ENCODE data around the gene LRTM2. TPM values are rescaled to one million over a fixed set of nuclear protein-coding genes. Genes with fewer than 3 reads are reported as not detected.

The LRTM2 gene
- total RNA-seq, 1 experiment from 2014 or later: not detected

DNA sequence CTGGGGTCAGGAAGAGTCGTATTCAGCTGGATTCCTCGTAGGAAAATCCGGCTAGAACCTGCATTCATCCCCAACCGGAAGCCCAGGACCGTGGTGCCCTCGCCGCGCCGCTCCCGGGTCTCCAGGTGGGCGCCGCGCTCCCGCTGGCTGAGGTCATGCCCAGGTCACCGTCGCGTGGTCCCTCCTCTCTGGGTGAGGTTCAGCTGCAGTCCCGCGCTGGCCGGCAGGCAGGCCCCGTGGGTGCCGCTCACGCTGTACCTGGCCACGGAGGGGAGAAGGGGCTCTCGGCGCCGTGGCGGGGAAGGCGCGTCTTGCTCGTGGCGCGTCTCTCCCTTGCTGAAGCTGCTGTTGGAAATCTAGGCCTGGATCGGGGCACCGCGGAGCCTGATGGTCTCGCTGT lies 44.5 kb downstream of the LRTM2 start:
- no peak for DNase-seq (ENCODE audit: low spot score)

DNA sequence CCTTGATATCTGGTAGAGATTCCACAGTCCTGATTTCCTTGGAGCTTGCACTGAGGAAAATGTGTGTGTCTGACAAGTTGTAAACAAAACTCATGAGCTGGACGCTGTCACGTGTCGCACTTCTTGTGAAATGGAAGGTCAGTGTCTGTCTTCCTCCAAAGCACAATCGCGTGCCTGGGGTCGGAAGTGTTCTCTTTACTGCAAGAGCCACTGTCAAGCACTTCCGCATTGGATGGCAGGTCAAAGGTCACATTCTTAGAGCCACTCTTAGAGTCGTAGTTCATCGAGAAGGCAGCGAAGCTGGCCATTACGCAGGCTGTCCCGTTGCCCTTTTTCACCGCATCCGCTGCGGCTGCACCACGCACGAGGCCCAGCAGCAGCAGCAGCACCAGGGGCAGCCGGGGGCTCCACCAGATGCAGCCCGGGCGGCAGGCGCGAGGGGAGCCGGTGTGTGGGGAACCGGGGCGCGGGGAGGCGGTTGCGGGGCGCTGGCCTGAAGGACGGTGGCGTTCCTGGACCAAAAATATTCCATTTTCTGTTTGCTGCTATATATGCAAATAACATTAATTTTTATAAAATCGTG lies 45.0 kb downstream of the LRTM2 start:
- DNase-seq (ENCODE audit: low spot score): no peak

DNA sequence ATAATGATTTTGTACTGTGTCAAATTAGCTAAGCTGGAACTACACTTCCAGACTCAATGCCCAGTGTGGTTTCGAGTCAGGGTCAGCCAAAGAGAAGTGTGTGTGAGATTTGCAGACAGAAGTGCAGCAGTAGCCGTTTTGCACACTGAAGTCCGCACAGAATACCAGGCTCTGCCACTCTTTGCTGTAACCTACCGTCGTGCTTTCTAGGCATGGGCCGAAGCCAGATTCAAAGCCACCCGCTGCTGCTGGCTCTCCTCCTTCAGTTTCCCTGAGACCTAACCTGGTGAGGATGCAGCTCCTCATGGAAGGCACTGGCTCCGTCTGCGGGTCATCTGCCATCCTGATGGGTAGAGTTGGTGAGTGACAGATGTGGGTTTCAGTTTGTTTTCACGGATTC lies 48.8 kb downstream of the LRTM2 start:
- DNase-seq (ENCODE audit: low spot score): no peak

DNA sequence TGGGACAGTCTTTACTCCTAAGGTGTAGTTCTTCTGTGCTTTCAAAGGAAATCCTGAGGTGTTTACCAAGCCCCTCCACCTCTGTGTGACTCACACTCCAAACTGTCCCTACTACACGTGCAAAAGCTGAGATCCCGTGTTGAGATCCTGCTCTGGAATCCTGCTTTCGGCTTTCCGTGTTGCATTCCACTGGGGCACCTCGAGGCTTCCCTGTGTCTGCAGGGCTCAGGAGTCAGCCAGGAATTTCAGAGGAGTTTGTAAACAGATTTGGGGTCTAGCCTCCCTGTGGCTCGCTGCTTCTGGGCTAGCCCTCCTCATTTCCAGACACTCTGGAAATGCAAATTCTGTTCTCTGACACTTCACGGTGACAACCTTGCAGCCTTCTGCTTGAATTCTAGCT lies 49.7 kb downstream of the LRTM2 start:
- no peak for DNase-seq (ENCODE audit: low spot score)

DNA sequence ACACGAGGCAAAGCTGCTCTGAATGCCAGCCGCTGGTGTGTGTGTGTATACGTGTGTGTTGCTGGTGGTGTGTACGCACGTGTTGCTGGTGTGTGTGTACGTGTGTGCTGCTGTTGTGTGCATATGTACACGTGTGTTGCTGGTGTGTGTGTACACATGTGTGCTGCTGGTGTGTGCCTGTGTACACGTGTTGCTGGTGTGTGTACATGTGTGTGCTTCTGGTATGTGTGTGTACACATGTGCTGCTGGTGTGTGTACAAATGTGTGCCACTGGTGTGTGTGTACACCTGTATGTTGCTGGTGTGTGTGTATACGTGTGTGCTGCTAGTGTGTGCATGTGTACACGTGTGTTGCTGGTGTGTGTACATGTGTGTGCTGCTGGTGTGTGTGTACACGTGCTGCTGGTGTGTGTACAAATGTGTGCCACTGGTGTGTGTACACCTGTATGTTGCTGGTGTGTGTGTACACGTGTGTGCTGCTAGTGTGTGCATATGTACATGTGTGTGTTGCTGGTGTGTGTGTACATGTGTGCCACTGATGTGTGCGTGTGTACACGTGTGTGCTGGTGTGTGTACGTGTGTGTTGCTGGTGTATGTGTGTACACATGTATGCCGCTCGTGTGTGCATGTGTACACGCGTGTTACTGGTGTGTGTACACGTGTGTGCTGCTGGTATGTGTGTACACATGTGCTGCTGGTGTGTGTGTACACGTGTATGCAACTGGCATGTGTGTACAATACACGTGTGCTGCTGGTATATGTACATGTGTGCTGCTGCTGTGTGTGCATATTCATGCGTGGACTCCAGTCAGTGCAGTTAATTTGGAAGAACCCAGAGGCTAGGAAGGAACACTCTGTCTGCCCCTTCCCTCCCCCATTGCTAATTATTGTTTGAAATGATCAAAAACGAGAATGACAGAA lies 50.9 kb downstream of the LRTM2 start:
- no peak for DNase-seq (ENCODE audit: low spot score)

DNA sequence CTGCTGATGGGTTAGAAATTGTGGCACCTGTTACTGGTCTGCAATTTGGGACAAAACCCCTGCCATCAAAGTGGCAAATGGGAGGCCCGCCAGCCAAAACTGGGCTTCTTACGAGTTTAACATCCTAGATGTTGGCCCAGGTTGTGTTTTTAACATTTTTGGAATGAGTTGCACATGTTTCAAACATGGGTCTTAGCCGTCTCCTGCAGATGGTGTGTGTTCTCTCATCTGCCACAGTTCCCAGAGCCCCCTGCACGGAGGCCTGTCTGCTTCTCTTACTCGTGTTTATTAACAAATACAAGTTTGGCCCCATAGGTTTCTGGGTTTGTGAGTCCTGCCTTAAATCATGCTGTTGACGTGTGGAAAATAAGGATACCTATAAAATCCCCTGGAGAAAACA lies 51.6 kb downstream of the LRTM2 start:
- DNase-seq (ENCODE audit: low spot score): no peak

DNA sequence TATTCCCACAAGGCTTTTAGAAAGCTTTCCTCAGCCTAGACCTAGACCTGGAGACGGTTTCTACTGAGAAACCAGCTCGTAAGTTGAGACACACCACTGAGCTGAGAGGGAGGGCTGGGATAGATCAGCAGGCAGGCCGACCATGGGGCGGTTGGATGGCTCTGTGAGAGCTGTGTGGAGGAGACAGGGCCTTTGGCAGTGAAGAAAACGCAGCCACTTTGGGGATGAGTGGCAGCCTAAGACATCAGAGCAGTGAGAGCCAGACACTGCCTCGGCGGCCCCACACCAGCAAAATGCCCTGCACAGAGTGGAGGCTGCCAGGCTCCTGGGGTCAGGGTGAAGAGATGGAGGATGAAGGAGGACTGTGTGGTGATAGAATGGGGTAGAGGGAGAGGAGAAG lies 52.1 kb downstream of the LRTM2 start:
- DNase-seq (ENCODE audit: low spot score): no peak

DNA sequence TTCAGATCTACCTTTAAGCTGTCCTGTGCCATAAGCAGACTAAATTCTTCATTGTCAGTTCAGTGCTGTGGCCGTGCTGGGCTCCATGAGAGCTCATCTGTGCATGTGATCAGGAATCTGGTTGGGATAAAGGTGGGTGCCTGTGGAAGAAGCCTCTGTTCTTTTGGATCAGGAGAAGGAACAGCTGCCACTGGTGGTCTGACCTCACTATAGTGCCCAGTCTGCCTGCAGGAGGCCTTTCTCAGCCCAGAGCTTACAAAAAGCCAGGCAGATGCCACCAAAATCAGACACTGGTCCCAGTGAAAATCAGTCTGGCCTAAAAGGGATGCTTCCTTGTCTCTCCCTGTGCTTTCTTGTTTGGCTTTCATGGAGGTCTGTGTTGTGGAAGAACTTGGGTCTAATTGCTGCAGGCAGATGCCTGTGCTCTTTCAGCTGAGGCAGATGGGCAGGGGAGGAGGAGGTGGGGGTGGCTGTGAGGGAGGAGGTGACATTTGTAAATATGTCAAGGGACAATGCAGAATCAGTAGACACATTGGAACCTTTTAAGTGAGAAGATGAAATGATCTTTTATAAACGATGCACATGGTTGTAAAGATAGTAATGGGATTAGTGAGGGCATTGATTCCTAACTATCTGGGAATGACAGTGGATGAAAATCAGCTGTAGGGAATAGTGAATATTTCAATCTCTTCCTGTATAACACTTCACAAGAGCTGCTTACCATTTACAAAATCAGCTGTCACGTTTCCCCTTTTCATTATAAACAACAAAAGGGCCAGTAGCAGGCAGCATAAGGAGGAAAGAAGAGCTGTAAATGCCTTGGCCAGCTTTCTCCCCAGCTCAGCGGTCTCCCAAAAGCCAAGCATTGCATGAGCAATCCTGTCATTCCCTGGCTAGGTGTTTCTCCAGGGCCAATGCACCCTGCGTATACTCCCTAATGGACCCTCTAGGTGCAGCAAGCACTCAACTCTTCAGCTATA lies 53.5 kb downstream of the LRTM2 start:
- DNase-seq (ENCODE audit: low spot score): no peak

DNA sequence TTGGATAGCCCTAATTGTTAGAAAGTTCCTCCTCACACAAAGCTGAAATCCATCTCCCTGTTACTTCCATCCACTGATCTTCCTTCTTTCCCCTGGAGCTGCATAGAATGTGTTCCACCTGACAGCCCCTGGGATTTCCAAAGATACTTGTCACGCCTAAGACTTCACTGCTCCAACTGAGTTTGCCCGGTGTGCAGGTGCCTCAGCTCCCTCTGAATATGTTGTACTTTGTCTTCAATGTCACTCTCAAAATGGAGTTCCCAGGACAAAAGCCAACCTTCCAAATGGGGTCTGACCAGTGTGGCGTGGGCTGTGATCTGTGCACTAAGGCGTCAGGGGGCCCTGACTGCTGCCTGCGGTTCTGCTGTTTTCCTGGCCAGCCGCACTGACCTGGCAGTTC lies 55.2 kb downstream of the LRTM2 start:
- DNase-seq (ENCODE audit: low spot score): no peak

DNA sequence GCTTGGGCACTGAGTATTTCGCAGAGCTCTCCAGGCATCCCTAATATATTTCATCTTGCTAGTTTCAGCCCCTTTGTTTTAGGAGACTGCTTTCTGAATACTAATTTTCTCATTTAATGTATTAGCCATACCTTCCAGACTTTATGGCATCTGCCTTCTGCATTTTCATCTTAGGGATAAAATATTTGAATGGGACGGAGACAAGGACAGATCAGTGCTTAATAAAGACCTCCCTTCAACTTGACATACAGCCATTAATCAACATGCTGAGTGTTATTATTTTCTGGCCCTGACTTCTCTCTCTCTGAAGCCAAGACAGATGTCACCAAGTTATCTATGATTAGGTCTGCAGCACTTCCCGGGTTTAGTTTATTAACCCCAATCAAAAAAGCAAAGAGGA lies 55.7 kb downstream of the LRTM2 start:
- DNase-seq (ENCODE audit: low spot score): no peak

DNA sequence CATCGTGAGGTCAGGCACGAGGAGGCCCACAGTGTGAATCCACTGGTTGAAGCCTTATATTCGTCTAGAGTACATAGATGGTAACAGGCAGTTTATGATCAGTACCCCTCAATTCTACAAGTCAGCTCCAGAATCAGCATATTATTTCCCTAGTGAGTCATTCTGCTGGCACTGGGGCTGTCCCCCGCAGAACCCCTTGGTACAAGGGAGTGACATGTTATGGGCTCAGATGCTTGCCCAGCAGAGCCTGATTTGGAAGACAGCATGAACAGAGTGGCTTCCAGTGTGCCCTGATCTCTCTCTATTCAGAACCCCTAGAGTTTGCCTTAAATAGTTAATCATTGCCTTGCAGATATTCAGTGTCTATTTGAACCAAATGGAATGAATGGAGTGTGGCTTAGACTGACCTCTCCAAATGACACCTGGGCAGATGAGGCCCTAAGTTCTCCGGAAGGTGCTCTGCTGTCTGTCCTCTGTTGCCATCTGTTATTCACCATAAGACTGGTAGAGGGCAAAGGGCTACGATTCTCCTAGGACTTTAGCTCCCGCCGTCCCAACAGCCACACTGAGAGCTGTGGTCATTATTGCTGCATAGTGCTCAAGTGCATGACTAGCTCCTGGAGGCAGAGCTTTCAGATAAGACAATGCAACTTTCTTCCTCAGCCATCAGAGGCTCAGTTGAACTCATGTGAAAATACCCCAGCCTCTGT lies 57.0 kb downstream of the LRTM2 start:
- no peak for DNase-seq (ENCODE audit: low spot score)

DNA sequence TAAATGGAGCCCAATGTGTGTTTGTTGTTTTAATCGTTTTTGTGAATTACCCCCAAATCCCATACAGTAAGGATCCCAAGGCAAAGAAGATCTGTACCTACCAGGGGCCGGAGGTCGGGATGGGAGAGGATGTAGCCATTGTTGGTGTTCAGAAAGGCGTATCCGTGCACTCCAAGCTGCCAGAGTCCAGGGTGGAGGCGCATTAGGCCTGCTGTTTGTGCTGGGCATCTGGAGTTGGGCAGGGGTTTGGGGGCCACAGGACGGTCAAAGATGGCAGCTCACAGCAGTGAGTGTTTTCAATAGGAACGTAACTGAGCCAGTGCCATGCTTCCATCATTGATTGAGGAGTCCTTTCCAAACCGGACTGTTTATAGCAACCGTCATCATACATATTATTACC lies 57.8 kb downstream of the LRTM2 start:
- no peak for DNase-seq (ENCODE audit: low spot score)

DNA sequence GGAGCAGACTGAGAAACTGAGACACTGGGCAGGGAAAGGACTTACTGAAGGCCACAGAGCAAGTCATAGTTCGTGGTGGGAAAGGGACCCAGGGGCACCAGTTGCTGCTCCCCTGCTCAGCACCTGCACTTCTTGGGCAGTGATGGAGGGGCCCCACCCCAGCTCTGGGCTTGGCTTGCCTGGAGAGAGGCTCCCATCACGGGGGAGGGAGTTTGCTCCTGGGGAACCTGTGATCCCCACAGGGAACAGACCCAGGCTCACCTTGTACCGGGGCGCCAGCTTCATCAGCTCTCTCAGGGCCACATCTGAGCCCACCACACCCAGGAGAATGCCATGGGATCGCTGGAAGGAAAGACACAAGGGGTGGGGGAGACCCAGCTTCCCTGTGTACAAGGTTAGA lies 58.3 kb downstream of the LRTM2 start:
- no peak for DNase-seq (ENCODE audit: low spot score)

DNA sequence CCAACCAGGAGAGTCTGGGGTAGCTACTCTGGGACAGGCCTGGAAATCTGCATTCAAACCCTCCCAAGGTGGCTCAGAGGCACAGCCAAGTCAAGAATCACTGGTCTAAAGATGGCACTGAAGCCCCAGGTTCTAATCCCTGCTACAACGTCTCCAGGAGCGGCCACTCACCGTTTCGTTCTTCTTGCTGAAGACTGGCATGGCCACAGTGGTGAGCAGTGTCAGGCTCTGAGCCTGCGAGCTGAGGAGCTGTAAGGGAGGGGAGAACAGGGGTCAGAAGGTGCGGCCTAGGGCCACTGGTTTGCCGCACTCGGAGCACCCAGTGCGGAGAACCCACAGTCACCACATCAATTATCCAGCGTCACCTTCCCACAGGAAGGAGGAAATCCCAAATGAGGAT lies 59.3 kb downstream of the LRTM2 start:
- DNase-seq (ENCODE audit: low spot score): no peak

DNA sequence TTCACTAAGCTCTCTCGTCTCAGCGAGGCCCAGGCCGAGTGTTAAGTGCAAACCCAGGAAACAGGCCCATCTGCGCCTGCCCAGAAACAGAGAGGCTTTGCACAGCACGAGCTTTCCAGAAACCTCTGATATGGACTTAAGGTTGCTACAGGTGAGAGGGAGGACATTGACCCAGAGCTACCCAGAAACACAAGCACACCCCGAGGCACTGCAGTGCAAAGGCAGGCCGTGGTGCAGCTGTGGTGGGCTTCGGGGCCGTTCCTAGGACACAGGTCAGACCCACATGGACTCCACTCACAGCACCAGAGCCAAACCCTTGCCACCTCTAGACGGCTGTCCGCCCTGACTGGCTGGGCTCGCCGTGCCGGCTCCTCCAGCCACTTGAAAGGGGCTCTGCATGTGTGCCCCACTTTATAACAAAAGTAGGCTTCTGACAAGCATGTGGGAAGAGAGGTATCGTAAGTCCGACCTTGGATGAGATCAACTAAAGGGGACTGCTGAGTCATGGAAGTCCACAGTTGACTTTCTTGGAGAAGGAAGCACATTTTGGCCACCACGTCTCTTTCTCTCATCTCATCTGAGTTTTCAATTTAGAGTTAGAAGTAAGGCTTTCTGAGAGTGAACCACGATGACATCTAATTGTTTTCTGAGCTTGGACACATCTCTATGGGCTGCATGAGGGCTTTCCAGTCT lies 59.9 kb downstream of the LRTM2 start:
- peak; percentile 3 for DNase-seq (ENCODE audit: low spot score)

DNA sequence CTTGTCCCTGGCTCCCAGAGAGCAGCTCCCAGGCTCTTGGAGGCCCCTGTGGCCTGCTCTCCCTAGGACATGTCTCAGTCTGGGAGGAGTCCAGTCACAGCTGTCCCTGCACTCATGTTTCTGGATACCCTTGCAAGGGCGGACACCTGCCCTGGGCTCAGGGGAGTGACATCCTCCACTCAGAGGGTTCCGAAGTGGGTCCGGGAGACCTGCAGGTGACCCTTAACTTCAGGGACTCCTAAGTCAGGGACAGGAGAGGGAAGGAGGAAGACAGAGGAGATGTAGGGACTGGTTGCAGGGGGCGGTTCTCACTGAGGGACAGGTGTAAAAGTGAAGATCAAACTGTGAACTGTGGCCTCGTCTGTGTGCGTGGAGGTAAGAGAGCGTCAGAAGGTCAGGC lies 60.5 kb downstream of the LRTM2 start:
- DNase-seq (ENCODE audit: low spot score): no peak

DNA sequence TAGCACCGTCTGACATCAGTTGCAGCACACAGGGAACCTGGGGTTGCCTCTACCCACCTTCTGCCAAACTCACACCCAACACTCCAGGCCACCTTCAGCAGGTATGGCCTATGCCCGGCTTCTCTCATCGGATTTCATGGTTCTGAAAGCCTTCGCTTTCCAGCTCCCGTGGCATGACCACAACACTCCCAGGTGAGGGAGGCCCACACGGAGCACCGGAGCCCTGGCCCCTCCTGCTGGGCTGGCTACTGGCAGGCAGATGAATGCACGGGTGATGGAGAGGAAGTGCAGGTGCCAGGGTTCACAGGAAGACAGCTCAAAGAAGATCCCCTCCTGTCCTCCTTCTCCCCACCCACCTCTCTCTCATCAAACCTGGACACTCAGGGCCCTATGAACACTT lies 60.9 kb downstream of the LRTM2 start:
- peak; percentile 2 for DNase-seq (ENCODE audit: low spot score)

DNA sequence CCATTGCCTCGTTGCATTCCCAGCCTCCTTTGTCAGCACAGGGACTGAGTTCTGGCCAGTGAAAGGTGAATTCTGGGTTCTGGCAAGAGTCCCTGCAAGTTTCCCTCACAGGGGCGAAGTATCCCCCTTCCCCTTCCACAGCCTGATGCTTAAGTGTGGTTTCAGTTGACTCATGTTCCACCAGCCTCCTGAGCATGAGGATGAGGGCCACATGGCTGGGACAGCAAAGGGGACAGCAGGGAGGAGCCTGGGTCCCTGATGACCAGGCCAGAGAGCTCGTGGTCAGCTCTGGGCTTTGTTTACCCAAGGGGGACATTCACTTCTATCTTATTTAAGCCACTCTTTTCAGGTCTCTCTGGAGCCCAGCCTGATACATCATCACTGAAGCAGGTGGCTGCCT lies 61.6 kb downstream of the LRTM2 start:
- DNase-seq (ENCODE audit: low spot score): no peak

DNA sequence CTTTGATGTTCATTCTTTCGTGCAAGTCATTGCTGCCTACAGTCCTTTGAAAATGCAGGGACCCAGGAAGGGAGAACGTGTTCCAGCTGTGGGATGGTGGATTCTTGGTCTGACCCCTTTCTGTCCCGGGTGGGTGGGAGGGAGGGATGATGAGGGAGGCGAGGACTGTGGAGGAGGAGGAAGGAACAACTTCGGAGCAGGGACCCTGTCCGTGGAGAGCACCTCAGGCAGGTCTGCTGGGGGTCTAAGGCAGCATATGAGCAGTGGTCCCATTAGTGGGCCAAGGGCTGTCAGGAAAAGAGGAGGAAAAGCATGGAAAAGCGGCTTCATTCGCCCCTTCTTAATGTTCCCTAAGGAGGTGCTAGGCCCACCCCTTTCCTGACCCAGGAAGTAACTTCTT lies 62.0 kb downstream of the LRTM2 start:
- no peak for DNase-seq (ENCODE audit: low spot score)

DNA sequence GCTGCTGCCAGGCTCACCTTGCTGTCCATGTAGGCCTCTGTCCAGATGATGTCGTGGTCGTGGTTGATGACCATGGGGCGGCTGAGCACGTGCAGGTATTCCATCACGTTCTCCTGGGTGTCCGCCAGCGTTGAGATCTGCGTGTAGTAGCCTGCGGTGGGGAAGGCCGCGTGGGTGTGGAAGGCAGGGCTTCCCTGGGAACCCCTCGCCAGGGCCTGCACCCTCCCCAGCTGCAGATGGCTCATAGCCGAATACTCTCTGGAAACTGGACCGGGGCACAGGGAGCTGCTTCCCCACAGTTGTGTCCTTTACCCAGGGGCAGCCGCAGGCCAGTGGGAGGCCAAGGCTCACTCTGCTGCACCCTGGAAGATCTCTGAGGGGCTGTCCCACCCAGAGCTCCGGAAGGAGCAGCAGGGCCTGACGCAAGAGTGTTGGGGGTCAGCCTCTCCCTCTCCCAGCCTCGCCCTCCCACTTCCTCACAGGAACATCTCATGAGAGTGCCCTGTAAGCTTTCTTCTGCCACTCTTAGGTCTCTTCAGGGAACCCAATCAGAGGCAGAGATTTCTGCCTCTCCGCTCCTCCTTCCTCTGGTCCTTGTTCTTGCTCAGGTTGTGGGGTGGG lies 62.6 kb downstream of the LRTM2 start:
- DNase-seq (ENCODE audit: low spot score): no peak

DNA sequence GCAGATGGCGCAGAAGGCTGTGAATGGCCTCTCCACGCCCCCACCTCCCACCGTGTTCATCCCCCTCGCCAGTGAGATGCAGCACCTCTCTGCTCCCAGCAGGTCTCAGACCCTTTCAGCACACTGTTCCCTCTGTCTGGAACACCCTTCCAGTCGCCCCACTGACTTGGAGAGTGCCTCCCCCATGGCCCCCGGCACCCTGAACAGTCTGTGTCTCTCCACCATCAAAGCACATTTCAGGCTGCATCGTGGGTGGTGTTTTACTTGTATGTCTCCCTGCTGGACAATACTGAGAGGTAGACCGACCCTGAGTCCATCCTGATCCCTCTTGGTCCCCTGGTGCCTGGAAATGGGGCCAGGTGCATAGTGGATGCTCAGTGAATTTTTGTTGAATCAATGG lies 63.1 kb downstream of the LRTM2 start:
- DNase-seq (ENCODE audit: low spot score): no peak

All from H4 (cell line).